A673 (cell line): ENCODE data around the gene AFAP1. TPM values are rescaled to one million over a fixed set of nuclear protein-coding genes. Genes with fewer than 3 reads are reported as not detected.

Experiments
- BruUV-seq: library from RNA; stranded (reverse); fragments of 400-500 nt; replicated peaks from 2 replicates; lab custom pipeline; 2021; lab: Mats Ljungman, UMichigan
- CTCF ChIA-PET: fragments of 300-600 bp; sonication (Branson Sonifier 250); formaldehyde crosslinking; loops from one replicate; lab custom pipeline; 2022; ENCODE audit warnings: antibody characterized with exemption; lab: Charles Lee
- POLR2A ChIA-PET: fragments of 300-600 bp; sonication (Branson Sonifier 250); formaldehyde crosslinking; loops from one replicate; lab custom pipeline; 2022; ENCODE audit warnings: antibody characterized with exemption; ENCODE audit not compliant: low non-redundant PET; lab: Charles Lee
- DNase-seq: peaks from one replicate; pipeline ENCODE4 v3.0.0-alpha.2; 2015; ENCODE audit warnings: low spot score
- H3K27ac ChIP-seq: fragments of 200-600 bp; sonication (generic); 2 replicates; pipeline ENCODE4 v1.5.1; 2016; ENCODE audit warnings: mixed run types, low read depth, mild to moderate bottlenecking, mixed read lengths, antibody characterized with exemption, low read length; ENCODE audit not compliant: poor library complexity, severe bottlenecking
- H3K27me3 ChIP-seq: fragments of 200-600 bp; sonication (generic); replicated peaks from 2 replicates; pipeline ENCODE4 v1.6.1; 2017; ENCODE audit warnings: mixed run types, low read depth, mild to moderate bottlenecking, mixed read lengths, antibody characterized with exemption, low read length; ENCODE audit not compliant: insufficient read depth, poor library complexity
- H3K36me3 ChIP-seq: fragments of 200-600 bp; sonication (generic); 2 replicates; pipeline ENCODE4 v1.6.1; 2016; ENCODE audit warnings: mixed run types, mild to moderate bottlenecking, mixed read lengths, antibody characterized with exemption, low read length; ENCODE audit not compliant: insufficient read depth, poor library complexity, severe bottlenecking
- H3K4me1 ChIP-seq: fragments of 200-600 bp; sonication (generic); 2 replicates; pipeline ENCODE4 v1.6.1; 2017; ENCODE audit warnings: mixed run types, mild to moderate bottlenecking, mixed read lengths, antibody characterized with exemption, low read length; ENCODE audit not compliant: insufficient read depth, poor library complexity, severe bottlenecking
- H3K4me3 ChIP-seq: fragments of 200-600 bp; sonication (generic); 2 replicates; pipeline ENCODE4 v1.5.1; 2016; ENCODE audit warnings: low read depth, mixed run types, mild to moderate bottlenecking, mixed read lengths, low read length; ENCODE audit not compliant: poor library complexity, severe bottlenecking
- H3K9me3 ChIP-seq: fragments of 200-600 bp; sonication (generic); 2 replicates; pipeline ENCODE4 v1.6.1; 2016; ENCODE audit warnings: mixed run types, low read depth, mild to moderate bottlenecking, mixed read lengths, antibody characterized with exemption, low read length; ENCODE audit not compliant: poor library complexity, severe bottlenecking
- EZH2 ChIP-seq: fragments of 200-600 bp; sonication (generic); IDR thresholded peaks from 2 replicates; pipeline ENCODE4 v1.6.1; 2017; ENCODE audit warnings: borderline replicate concordance, low read depth, mild to moderate bottlenecking, mixed read lengths, antibody characterized with exemption, low read length; ENCODE audit not compliant: poor library complexity, severe bottlenecking
- intact Hi-C: fragments of 100-400 bp; cut with micrococcal nuclease; formaldehyde crosslinking; loops from one replicate; pipeline ENCODE4 v1.10.0; 2022; ENCODE audit not compliant: unreplicated experiment
- total RNA-seq: library from RNA; stranded (reverse); gene quantifications from 2 replicates; pipeline ENCODE4 v1.2.3, GENCODE V29; 2021
- TF ChIP-seq, protein P1 (sequence below): fragments of 300-800, 200-600 bp; sonication (generic); conservative IDR thresholded peaks from 2 replicates; pipeline ENCODE4 v1.5.1; 2017; ENCODE audit warnings: low read depth, mild to moderate bottlenecking, antibody characterized with exemption, low read length, moderate library complexity, mixed read lengths

AFAP1 gene
- total RNA-seq, 1 experiment from 2014 or later = 42.6 TPM

DNA sequence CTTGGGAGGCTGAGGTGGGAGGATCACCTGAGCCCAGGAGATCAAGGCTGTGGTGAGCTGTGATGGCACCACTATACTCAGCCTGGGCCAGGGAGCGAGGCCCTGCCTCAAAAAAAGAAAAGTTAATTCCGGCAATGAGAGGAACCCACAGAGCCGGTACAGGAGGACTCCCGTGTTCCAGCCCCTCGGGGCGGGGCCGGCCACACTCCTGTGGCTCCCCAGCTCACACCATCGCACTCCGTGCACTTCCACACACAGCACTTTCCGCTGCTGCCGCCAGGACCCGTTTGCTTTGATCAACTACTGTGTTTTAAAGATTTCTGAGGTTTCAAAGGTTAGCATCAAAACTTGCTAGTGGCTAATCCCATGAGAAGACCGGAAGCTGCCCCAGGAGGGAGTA, 171.7 kb downstream of the AFAP1 start:
- H3K36me3 ChIP-seq = peaks cover 21% of the 10 kb centered on the region
- CTCF ChIA-PET = interaction anchor here (1.9 kb wide), 1 partner anchor 34 kb away, joined by 6 read pairs; no protein-coding TSS in a partner anchor
- TF ChIP-seq, protein P1, sequence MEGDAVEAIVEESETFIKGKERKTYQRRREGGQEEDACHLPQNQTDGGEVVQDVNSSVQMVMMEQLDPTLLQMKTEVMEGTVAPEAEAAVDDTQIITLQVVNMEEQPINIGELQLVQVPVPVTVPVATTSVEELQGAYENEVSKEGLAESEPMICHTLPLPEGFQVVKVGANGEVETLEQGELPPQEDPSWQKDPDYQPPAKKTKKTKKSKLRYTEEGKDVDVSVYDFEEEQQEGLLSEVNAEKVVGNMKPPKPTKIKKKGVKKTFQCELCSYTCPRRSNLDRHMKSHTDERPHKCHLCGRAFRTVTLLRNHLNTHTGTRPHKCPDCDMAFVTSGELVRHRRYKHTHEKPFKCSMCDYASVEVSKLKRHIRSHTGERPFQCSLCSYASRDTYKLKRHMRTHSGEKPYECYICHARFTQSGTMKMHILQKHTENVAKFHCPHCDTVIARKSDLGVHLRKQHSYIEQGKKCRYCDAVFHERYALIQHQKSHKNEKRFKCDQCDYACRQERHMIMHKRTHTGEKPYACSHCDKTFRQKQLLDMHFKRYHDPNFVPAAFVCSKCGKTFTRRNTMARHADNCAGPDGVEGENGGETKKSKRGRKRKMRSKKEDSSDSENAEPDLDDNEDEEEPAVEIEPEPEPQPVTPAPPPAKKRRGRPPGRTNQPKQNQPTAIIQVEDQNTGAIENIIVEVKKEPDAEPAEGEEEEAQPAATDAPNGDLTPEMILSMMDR = no peak
- TF ChIP-seq EZH2 = no peak

DNA sequence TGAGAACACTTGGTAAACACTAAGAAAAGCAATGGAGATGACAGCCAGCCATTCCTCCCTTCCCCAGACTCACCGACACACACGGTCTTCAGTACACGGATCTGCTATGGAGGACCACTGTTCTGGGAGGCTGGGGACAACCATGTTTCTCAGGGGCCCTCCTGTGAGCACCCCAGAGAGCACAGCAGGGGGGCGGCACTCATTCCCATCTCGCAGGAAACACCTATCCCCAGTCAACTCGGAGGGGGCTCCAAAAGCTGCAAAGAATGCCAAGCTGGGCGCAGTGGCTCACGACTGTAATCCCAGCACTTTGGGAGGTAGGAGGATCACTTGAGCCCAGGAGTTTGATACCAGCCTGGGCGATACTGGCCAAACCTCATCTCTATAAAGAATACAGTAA, 172.1 kb downstream of the AFAP1 start:
- no peaks in the 10 kb centered on the region for H3K9me3 ChIP-seq
- no peak for DNase-seq
- no peak overlapping the region for H3K4me3 ChIP-seq
- peaks cover 13% of the 10 kb centered on the region for H3K4me1 ChIP-seq
- BruUV-seq = no TSS peak
- TF ChIP-seq, protein P1 = no peak
- no peak for TF ChIP-seq EZH2
- ChIA-PET CTCF (no interaction called here), POLR2A (no interaction called here)
- peaks cover 21% of the 10 kb centered on the region for H3K36me3 ChIP-seq
- H3K27ac ChIP-seq = no peak overlapping the region
- intact Hi-C loops = no loop called here
- no peaks in the 10 kb centered on the region for H3K27me3 ChIP-seq

More for the DNA sequence above, 171.7 kb downstream of the AFAP1 start:
- no TSS peak for BruUV-seq
- intact Hi-C loops = no loop called here
- POLR2A ChIA-PET = no interaction called here
- Histone ChIP-seq H3K9me3 (no peaks in the 10 kb centered on the region), H3K4me3 (no peak overlapping the region), H3K27me3 (no peaks in the 10 kb centered on the region), H3K4me1 (peaks cover 10% of the 10 kb centered on the region), H3K27ac (no peak overlapping the region)
- no peak for DNase-seq

DNA sequence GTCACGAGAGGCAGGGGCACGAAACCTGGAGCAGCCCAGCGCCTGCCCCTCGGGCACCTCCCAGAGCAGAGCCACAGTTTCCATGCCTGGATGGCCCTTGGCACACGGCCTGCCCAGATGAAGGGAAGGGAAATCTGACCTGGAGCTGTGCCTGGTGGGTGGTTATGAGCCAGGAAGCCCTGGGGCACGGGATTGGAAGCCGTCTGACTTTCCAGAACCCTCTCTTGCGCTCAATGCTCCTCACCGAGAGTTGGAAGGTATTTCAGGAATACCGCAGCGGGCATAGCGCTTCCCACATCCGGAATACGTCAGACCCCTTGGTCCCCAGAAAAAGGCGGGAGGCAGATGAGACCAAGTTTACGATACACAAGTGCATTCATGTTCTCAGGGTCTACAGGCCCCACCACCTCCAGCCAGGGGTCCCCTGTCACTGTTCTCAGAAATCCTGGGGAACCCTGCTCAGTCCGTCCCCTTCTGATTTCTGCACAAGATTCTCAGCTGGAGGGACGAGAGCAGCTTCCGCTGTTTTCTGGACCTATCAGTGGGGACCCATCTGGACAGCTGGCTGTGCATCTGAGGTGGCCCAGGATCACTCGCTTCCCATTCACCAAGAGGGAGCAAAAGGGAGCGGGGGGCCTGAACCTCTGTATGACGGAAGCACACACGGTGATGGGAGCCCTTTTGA, 172.9 kb downstream of the AFAP1 start:
- no peaks in the 10 kb centered on the region for H3K27me3 ChIP-seq
- H3K27ac ChIP-seq = no peak overlapping the region
- H3K9me3 ChIP-seq = no peaks in the 10 kb centered on the region
- intact Hi-C loops = no loop called here
- no TSS peak for BruUV-seq
- peaks cover 15% of the 10 kb centered on the region for H3K4me1 ChIP-seq
- ChIA-PET CTCF (no interaction called here), POLR2A (no interaction called here)
- no peak overlapping the region for H3K4me3 ChIP-seq
- DNase-seq = no peak
- TF ChIP-seq, protein P1 = no peak
- no peak for TF ChIP-seq EZH2
- peaks cover 21% of the 10 kb centered on the region for H3K36me3 ChIP-seq
